Embryonic facial prominence (tissue), 1 donor: Measurements from ENCODE around the gene IFT74.

Source experiments
- DNase-seq: peaks from one replicate; pipeline ENCODE4 v3.0.0-alpha.2; 2016; ENCODE audit errors: extremely low spot score

Gene IFT74

GRCh38 chr9:26955921-26956859 is at the start of gene IFT74:
Gene IFT74 (plus strand): TSS chr9:26956412. CDS start chr9:26961968, 5,556 bp downstream.
- DNase-seq, result peak; percentile 96

DNA sequence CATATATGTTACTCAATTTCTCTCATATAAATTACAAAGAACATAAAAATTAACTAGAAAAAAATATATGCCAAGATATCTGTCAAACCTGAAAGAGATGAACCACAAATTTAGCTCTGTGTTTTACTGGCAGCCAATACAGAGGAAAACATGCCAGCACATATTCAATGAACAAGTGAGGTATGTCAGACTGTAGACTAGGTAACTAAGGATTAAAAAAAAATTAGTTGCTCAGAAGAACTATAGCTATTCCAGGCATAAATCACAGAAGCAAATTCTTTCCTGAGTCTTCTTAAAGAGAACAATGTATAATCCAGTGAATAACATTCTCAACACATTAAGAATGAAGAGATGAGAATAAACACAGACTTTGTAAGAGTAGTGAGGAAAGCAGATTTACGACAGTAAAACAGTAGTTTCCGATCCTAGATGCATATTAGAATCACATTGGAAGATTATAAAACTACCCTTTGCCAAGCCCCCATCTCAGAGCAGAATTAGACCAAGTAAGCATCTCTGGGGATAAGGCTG is 43.0 kb upstream of the IFT74 start:
- DNase-seq, result no peak

GRCh38 chr9:26919698-26920097 is 36.5 kb upstream of the IFT74 start:
- no peak for DNase-seq

DNA sequence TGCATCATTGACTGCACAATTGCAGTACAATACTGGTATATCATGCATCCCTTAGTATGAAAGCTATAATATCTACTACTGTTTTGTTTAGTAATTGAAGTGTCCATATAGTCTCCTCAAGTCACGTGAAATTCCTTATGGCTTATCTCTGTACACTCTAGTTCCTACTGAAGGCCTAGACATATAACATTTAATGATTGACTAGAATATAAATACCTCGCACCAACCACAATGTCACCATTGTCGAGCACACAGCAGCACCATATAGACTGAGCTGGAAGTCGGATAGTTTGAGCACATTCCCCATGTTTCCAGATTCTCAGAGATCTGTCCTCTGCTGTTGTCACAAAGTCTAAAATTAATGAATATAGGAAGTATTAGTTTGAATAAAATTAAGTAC is 30.6 kb upstream of the IFT74 start:
- DNase-seq, result no peak

DNA sequence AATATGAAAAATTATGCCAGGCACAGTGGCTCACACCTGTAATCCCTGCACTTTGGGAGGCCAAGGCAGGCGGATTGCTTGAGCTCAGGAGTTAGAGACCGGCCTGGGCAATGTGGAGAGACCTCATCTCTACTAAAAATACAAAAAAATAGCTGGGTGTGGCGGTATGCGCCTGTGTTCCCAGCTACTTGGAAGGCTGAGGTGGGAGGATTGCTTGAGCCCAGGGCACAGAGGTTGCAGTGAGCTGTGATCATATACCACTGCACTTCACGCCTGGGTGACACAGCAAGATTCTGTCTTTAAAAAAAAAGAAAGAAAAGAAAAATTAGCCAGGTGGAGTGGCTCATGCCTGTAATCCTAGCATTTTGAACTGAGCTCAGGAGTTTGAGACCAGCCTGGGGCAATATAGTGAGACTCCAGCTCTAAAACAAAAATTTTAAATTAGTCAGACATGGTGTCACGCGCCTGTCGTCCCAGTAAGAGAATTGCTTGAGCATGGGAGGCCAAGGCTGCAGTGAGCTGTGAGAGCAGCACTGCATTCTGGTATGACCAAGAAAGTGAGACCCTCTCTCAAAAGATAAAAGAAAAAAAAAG is 27.2 kb upstream of the IFT74 start:
- DNase-seq, result no peak

- no peak for DNase-seq
Observed at GRCh38 chr9:26935847-26936246, 20.4 kb upstream of the IFT74 start.

DNA sequence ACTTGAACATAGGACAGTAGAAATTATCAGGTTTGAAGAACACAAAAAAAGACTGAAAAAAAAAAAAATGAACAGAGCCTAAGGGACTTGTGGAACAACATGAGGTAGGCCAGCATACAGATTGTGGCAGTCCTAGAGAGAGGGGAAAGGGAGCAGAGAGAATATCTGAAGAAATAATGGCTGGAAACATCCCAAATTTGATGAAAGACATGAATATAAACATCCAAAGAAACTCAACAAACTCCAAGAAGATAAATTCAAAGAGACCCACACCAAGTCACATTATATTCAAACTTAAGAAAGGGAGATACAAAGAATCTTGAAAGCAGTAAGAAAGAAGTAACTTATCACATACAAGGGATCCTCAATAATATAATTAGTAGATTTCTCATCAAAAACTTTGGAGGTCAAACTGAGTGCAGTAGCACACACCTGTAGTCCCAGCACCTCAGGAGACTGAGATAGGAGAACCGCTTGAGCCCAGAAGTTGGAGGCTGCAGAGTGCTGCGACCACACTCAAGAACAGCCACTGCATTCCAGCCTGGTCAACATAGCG is 18.3 kb upstream of the IFT74 start:
- DNase-seq, result no peak

DNA sequence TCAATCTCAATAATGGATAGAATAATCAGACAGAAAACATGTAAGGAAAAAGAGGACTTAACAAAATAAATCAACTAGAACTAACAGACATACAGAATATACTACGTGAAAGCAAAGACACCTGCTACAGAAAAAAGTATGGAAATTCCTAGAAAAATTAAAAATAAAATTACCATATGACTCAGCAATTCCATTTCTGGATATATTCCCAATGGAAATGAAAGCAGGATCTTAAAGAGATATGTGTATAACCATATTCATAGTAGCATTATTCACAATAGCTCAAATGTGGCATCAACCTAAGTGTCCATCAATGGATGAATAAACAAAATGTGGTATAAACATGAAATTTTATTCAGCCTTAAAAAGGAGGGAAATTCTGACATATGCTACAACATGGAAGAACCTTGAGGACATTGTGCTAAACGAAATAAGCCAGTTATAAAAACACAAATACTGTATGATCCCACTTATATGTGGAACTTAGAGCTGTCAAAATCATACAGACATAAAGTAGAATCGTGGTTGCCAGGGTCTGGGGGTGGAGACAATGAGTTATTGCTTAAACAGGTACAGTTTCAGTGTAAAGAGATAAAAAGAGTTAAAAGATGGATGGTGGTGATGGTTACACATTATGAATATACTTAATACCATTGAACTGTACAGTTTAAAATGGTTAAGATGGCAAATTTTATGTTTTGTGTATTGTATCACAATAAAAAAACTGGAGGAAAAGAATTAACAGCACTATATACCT is 16.1 kb upstream of the IFT74 start:
- DNase-seq, result no peak

DNA sequence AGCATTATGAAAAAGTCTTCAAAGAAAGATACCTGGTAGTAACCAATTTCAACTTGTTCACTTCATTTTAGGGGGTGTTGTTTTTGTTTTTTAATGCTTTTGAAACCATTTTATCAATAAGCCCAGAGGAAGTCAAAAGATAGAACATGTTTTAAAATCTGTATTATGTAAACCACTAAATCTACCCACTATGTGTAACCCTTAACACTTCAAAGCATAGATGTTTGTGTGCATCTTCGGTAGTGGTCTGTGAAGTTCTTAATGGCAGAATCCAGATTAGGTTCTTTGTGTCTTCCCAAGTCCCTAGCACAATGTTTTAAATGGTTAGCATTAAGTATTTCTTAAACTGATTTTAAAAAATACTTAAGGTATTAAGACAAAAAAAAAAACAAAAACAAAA is 15.4 kb upstream of the IFT74 start:
- no peak for DNase-seq

DNA sequence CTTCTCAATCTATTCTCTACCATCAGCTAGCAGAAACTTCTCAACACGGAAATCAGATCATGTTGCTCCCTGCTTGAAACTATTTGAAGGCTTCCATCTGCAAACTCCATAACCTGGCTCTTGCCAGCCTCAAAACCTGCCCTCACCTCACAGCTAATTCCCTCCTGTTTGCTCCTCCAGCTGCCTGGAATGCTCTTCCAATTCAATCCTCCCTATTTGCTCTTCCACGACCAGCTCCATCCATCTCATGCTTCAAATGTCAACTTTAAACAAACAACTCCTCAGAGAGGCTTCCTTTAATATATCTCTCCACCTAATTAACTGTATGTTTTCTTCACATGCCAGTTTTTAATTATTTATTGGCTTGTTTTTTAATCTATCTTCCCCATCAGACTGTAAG is 10.6 kb upstream of the IFT74 start:
- no peak for DNase-seq

GRCh38 chr9:26946753-26947727 is 9.2 kb upstream of the IFT74 start, which contains the start of gene PLAA:
Gene PLAA (minus strand): TSS chr9:26947242. CDS start chr9:26947045, 197 bp downstream.
- DNase-seq, result peak; percentile 85

- no peak for DNase-seq
Observed at GRCh38 chr9:26947736-26948135, 8.5 kb upstream of the IFT74 start.

DNA sequence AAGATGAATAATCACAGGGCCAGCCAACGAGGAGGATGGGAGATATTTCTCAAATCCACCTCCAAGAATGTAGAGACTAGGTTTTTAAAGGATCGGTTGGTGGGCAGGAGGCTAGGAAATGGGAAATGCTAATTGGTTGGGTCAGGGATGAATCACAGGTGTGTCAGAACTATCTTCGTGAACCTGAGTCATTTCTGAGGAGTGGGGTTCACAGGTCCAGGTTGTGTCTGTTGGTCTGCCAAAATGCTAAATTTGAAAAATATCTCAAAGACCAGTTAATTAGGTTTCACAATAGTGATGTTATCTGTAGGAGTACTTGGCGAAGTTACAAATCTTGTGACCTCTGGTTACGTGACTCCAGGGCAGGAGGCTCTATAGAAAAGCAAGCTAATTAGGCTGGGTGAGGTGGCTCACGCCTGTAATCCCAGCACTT is 6.6 kb upstream of the IFT74 start:
- no peak for DNase-seq

DNA sequence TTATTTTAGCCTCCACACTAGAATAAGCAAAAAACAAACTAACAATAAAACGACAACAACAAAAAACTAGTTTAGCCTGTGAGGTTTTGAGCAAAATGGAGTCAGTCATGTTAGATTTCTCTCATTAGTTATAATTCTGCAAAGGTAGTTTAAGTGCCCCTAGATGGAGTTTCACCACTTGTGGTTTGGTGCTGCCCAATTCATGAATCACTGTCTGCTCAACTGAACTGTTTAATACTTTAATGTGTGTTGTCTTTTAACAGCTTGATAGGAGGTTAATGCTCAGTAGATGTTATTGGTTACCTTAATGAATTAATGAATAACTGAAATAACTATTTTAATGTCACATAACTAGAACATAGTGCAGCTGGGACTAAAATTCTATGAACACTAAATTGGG is 5.7 kb upstream of the IFT74 start:
- no peak for DNase-seq

DNA sequence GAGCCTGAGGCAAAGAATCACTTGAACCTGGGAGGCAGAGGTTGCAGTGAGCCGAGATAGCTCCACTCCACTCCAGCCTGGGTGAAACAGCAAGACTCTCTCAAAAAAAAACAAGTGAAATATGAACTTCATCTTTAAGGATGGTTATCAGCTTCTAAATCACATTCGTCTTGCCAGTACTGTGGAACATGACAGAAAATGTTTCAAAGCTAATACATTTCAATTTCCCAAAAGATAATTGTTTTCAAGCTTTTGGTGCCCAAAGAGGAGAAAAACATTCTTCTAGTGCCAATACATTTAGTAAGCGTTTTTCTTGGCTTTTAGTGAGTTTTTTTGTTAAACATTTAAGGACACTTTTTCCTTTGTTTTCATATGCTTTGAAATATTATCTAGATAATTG is 4.4 kb upstream of the IFT74 start:
- DNase-seq, result no peak

- no peak for DNase-seq
Observed at GRCh38 chr9:26954050-26954508, 2.1 kb upstream of the IFT74 start.

DNA sequence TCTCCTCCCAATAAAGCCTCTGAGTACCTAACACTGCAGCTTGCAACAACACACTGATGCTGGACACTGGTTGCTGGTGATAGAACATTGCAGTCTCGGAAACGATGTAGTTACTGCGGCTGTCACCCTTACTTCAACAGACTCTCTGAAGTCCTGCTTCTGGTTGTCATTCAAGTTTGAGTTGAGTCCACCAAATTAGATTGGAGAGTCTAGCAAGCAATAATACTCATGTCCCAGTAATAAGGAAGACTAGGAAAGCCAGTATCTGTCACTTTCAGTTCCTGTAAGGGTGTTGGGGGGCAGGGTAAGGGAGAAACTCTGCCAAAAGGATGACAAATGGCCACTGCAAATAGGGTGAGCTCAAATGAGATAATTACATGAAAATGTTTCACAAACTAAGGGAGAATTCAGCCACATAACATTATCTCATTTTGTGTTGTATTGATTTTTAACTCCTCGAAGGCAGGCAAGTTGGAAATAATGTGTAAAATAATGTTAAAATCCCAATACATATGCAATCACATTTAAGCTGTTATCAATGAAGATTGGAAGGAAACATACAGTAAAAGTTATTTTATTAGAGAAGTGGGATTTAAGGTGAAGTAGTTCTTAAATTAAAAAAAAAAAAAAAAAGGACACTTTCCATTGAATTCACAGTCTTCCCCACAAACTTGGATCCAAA is 849 bp upstream of the IFT74 start:
- no peak for DNase-seq

DNA sequence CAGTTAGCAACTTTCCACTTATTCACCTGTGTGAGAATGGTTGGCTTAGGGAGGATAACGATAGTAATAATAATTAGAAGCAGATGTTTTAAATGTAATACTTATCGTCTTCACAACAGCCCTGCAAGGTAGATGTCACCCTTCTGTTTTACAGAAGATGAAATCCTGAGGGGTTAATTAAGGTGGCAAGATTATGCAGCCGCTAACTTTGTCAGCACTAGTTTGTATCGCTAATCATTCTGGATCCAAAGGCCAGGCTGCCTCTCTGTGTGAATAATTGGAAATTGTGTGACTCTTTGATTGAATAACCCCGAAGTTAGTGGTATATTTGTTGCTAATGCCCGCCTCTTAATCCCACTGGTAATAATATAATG is 635 bp downstream of the IFT74 start:
- no peak for DNase-seq

DNA sequence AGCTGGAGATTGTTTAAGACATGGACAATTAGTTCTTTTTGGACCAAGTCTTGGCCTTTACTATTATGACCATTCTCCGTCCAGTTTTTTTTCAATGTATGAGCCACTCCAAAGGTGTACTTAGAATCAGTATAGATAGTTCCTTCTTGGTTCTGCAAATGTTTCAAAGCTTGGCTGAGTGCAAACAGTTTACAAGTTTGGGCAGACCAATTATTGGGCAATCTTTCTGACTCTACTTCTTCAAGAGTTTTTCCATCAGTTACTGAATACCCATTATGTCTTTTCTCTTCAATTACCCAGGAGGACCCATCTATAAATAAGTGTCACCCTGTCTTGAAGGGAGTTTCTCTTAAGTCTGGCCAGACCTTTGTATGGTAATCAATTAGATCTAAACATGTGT is 15.5 kb downstream of the IFT74 start:
- no peak for DNase-seq

DNA sequence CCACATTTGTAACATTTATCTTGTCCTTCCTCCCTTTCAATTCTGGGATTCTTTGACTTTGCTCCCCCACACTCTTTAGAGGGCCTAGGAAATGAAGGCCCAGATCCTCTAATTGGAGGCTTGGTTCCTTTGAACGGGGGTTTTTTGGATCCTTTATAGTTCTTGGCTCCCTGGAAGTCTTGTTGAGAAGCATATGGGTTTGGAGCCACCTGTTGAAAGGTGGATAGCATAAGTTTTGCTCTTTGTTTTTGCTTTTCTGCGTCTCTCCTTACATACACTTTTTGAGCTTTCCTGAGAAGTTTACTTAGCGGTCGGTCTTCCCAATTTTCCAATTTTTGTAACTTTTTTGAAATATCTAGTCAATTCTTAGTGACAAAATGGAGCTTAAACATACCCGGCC is 17.8 kb downstream of the IFT74 start:
- DNase-seq, result no peak
